ENCODE results near the gene STX1A.
"Not testable (repeated sequence)": the region's sequence is repeated elsewhere in the genome, so short reads cannot be mapped to it uniquely, and the experiment has no call there.

STX1A gene

DNA sequence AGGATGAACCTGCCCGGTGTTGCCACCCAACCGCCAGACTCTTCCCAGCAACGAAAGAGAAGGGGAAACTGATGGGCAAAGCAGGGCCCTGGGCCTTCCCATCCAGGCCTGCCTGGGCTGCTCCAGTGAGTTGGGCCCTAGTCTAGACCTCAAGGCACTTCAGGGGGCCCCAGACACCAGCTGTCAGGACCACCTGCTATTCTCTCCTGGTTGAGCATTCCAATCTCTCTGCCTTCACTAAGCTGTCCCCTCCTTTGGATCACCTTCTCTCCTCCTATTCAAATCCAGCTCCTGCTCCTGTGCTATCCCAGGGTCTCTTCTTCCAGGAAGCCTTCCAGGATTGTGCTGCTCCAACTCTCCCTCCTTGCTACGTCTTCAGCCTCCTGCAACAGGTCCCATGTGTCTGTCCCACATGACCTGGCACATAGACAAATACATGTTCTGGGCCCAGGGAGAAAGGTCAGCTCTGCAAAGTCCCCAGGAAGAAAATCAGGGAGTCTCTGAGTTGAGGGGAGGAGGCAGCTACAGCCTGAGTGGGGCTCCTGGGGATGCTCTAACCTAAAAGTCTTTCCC, 3.1 kb downstream of the STX1A start:
- H3K27ac ChIP-seq = peak overlapping the region; percentile 52
- TF ChIP-seq, protein P1, sequence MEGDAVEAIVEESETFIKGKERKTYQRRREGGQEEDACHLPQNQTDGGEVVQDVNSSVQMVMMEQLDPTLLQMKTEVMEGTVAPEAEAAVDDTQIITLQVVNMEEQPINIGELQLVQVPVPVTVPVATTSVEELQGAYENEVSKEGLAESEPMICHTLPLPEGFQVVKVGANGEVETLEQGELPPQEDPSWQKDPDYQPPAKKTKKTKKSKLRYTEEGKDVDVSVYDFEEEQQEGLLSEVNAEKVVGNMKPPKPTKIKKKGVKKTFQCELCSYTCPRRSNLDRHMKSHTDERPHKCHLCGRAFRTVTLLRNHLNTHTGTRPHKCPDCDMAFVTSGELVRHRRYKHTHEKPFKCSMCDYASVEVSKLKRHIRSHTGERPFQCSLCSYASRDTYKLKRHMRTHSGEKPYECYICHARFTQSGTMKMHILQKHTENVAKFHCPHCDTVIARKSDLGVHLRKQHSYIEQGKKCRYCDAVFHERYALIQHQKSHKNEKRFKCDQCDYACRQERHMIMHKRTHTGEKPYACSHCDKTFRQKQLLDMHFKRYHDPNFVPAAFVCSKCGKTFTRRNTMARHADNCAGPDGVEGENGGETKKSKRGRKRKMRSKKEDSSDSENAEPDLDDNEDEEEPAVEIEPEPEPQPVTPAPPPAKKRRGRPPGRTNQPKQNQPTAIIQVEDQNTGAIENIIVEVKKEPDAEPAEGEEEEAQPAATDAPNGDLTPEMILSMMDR (IDR thresholded peaks at IDR 0.05) = no peak
- no peak for TF ChIP-seq ZFX (IDR thresholded peaks at IDR 0.05; ENCODE audit: borderline replicate concordance)

DNA sequence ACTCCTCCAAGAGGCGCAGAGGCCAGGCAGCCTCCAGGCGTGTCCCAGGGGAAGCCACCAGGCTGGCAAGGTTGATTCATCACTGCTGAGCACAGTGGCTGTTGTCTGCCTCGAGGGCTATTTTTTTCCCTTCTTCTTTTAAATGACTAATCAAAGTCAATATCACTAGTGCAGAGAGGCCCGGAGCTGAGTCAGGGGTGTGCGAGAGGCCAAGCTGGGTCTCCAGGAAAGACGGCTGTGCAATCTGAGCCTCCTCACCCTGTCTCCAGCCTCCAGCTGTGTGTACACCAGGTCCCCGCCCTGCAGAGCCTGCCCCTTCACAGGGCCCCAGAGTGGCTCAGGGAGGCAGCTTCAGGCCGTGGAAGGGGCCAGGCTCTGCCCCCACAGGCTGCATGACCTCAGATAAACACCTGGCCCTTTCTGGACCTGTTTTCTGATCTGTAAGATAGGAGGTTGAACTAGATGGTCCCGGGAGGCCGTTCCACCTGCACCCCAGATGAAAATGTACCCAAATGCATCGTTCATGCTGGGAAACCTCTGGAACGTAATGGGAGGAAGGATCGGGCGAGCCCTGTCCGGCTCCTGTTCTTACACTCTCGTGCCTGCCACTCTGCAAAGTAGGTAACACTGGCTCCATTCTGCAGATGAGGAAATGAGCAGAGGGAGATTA, 3.7 kb downstream of the STX1A start:
- TF ChIP-seq ZFX (IDR thresholded peaks at IDR 0.05; ENCODE audit: borderline replicate concordance) = no peak
- TF ChIP-seq, protein P1 (IDR thresholded peaks at IDR 0.05) = no peak
- H3K27ac ChIP-seq = peak overlapping the region; percentile 52

DNA sequence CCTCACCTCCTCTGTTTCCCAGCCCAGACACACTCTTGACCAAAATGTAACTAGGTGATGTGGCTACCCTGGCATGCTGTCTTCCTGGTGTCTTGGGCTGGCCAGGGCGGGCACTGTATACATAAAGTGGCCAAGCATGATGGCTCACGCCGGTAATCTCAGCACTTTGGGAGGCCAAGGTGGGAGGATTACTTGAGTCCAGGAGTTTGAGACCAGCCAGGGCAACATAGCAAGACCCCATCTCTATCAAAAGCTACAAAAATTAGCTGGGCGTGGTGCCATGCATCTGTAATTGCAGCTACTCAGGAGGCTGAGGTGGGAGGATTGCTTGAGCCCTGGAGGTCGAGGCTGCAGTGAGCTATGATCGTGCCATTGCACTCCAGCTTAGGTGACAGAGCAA, 6.2 kb downstream of the STX1A start:
- H3K27ac ChIP-seq = not testable (repeated sequence)

DNA sequence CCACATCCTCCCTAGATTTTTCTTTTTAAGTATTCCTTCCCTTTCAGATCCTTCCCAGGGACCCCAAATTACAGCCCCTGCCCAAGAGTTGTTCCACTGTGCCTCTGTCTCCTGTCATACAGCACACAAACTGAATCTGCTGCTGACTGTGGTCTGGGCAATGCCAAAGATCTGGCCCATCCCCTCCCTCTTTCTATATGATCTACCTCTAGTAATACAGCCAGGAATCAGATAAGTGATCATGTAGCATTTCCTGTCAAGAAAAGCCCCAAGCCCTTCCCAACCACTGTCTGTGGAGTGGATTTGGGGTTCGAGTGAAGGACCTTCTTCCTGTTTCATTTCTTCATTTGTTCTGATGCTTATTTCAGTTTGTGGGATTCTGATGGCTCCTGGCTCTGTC, 6.7 kb downstream of the STX1A start:
- TF ChIP-seq, protein P1 (IDR thresholded peaks at IDR 0.05) = no peak
- TF ChIP-seq ZFX (IDR thresholded peaks at IDR 0.05; ENCODE audit: borderline replicate concordance) = no peak
- H3K27ac ChIP-seq = no peak overlapping the region

DNA sequence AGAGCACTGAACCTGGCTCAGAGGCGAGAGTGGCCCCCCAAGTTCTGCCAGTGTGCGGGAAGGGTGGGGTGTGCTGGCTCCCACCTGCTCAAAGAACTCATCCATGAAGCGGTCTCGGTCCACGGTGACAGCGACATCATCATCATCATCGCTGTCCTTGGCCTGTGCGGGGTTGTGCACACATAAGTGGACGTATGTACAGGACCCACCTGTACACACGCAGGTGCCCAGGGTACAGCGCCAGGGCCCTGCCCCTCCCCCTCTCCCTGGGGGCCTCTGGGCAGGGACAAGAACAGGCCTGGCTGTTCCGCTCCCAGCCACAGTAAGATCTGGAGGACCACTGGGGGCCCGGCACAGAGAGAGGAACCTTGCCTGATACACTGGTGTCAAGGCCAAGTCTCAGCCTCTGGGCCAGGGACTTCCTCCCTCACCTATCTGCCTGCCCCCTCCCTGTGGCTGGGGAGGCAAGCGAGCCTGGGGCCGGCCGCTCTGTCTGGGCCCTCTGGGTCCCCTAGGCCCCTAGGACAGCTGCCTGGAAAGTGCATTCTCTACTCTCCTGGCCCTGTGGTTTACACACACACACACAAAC, 10.4 kb downstream of the STX1A start:
- no peak overlapping the region for H3K27ac ChIP-seq
- TF ChIP-seq, protein P1 (IDR thresholded peaks at IDR 0.05) = no peak

DNA sequence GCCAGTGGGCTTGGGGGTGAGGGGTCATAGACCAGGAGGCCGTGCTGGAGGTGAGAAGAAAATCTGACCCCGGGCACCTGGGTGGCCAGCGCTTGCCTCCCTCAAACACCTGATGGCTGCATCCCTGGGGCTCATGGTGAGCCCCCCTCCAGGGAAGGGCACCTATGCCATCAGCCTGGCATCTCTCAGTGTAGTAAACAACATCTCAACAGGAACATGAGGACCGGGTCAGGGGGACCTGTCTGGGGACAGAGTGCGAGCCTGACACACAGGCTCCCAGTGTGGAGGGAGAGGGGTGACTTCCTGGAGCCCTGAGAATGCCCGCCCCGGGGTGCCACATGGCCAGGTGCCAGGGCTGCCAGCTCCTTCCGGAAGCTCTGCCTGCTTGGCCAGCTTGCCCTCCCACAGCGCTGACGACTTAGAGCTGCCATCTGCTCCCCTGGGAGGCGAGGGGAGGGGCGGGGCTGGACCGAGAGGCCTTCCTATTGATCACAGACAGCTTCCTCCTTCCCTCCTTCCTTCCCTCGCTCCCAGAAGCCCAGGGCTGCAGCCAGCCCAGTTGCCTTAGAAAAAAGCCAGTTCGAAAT, 12.3 kb downstream of the STX1A start:
- TF ChIP-seq, protein P1 (IDR thresholded peaks at IDR 0.05) = no peak
- TF ChIP-seq ZFX (IDR thresholded peaks at IDR 0.05; ENCODE audit: borderline replicate concordance) = no peak
- H3K27ac ChIP-seq = no peak overlapping the region

DNA sequence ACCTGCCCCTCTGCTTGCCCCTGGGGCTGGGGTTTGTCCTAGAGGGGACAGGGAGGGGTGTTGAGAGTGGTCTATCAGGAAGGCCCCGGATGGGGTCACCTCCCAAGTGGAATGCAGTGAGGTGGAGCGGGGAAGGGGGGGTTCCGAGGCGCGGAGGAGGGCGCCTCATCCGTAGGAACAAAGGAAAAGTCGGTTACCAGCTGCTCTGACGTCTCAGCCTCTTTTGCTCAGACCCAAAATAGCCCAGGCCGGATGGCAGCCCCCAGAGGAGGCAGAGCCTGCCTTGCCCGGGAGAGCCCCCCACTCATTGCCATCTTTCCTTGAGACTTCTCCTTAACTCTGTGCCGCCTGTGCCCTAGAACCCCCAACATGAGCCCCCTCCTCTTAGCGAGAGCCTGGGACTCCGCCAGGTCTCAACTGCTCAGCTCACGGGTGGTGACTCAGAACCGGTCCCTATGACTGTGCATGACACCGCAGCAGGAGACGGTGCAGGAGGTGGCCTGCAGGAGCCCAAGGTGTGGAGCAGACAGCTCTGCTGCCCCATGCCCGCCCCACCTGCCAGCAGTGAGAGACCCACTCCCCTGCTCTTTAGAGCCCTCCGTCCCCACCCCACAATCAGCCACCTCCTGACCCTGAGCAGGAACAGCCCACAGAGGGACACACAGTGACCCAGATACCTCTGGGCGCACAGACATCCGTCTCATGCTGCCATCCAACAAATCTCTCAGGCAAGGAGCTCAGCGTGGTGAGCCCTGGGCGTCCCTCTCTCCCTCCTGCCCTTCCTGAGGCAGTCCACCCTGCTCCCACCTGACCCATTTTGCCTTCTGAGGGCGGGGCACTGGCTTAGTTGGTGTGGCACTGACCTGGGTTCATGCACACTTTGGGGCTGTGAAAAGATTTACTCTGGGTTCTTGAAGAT, 13.1 kb downstream of the STX1A start:
- H3K27ac ChIP-seq = no peak overlapping the region
- TF ChIP-seq, protein P1 (IDR thresholded peaks at IDR 0.05) = no peak
- no peak for TF ChIP-seq ZFX (IDR thresholded peaks at IDR 0.05; ENCODE audit: borderline replicate concordance)
